GM12878 (cell line): ENCODE results near the gene BRD1. TPM values are rescaled to one million over a fixed set of nuclear protein-coding genes. Genes with fewer than 3 reads are reported as not detected.

ENCODE experiments used
- ATAC-seq: fragments of 200-7000 bp; cut with Tn5 transposase; 3 replicates; pipeline ENCODE4 v1.9.1; 2020; ENCODE audit warnings: mild to moderate bottlenecking, moderate library complexity
- BruUV-seq: library from RNA; stranded (reverse); fragments of 400-500 nt; replicated peaks from 2 replicates; lab custom pipeline; 2021; lab: Mats Ljungman, UMichigan
- CTCF ChIA-PET: fragments of 300-600 bp; sonication (Branson Sonifier 250); formaldehyde crosslinking; extraction: SDS; loops from one replicate; lab custom pipeline; 2021; ENCODE audit warnings: inconsistent platforms; lab: Yijun Ruan, JAX
- POLR2A ChIA-PET: fragments of 350-600 bp; formaldehyde crosslinking; extraction: SDS; loops from one replicate; lab custom pipeline; 2021; ENCODE audit warnings: inconsistent platforms; lab: Charles Lee
- RAD21 ChIA-PET: fragments of 300-600 bp; sonication (Branson Sonifier 250); formaldehyde crosslinking; loops from one replicate; lab custom pipeline; 2023; ENCODE audit warnings: antibody characterized with exemption; ENCODE audit not compliant: unreplicated experiment; lab: Charles Lee
- SMC1A ChIA-PET: fragments of 300-600 bp; sonication (Branson Sonifier 250); formaldehyde crosslinking; loops from one replicate; lab custom pipeline; 2023; ENCODE audit not compliant: unreplicated experiment, uncharacterized antibody; lab: Charles Lee
- DNase-seq: peaks from one replicate; pipeline ENCODE4 v3.0.0-alpha.2; 2011; ENCODE audit warnings: low read depth, low spot score
- FAIRE-seq: peaks from 3 replicates; lab custom pipeline; 2011; peaks lifted over from hg19 to GRCh38; lab: Jason Lieb, UNC
- H2AFZ ChIP-seq: 2 replicates; pipeline ENCODE4 v1.6.0; 2011; ENCODE audit warnings: low read depth, low read length, control low read depth; ENCODE audit not compliant: control insufficient read depth
- H3K27ac ChIP-seq: 2 replicates; pipeline ENCODE4 v1.5.1; 2011; ENCODE audit warnings: control low read depth; ENCODE audit not compliant: control insufficient read depth, insufficient read depth
- H3K27me3 ChIP-seq, 2 experiments: replicated peaks in 1 of 2; 2 replicates each; pipeline versions ENCODE4 v1.6.0 to v1.6.1; 2011; ENCODE audit warnings: low read length in 1 of 2; ENCODE audit not compliant: control insufficient read depth in 2 of 2, insufficient read depth in 2 of 2
- H3K36me3 ChIP-seq, 2 experiments: 2 replicates each; pipeline ENCODE4 v1.5.1; 2011; ENCODE audit warnings: low read length in 1 of 2; ENCODE audit not compliant: control insufficient read depth in 2 of 2, insufficient read depth in 2 of 2
- H3K4me1 ChIP-seq: 2 replicates; pipeline ENCODE4 v1.6.1; 2011; ENCODE audit warnings: mild to moderate bottlenecking, low read length, moderate library complexity, mixed read lengths; ENCODE audit not compliant: control insufficient read depth, insufficient read depth
- H3K4me2 ChIP-seq: 2 replicates; pipeline ENCODE4 v1.6.0; 2011; ENCODE audit warnings: control low read depth; ENCODE audit not compliant: control insufficient read depth, insufficient read depth
- H3K4me3 ChIP-seq: fragments of 200-600 bp; sonication (generic); 2 replicates; pipeline ENCODE4 v1.5.1; 2016
- H3K79me2 ChIP-seq: 2 replicates; pipeline ENCODE4 v1.6.0; 2011; ENCODE audit warnings: low read length; ENCODE audit not compliant: control insufficient read depth, insufficient read depth
- H3K9ac ChIP-seq: 2 replicates; pipeline ENCODE4 v1.8.0; 2011; ENCODE audit warnings: low read length, control low read depth, mixed read lengths; ENCODE audit not compliant: control insufficient read depth, insufficient read depth
- H3K9me3 ChIP-seq: replicated peaks from 3 replicates; pipeline ENCODE4 v1.5.1; 2011; ENCODE audit warnings: mild to moderate bottlenecking, low read length; ENCODE audit not compliant: control insufficient read depth, insufficient read depth
- H4K20me1 ChIP-seq: 2 replicates; pipeline ENCODE4 v1.6.0; 2011; ENCODE audit not compliant: control insufficient read depth, insufficient read depth
- MTA2 ChIP-seq: fragments of 450-650 bp; IDR thresholded peaks from 2 replicates; pipeline ENCODE4 v1.6.1; 2016; ENCODE audit warnings: low read depth, mild to moderate bottlenecking, moderate library complexity
- NBN ChIP-seq: fragments of 450-650 bp; IDR thresholded peaks from 2 replicates; pipeline ENCODE4 v1.6.1; 2016
- SMAD5 ChIP-seq: IDR thresholded peaks from 2 replicates; pipeline ENCODE4 v1.6.1; 2016; ENCODE audit warnings: antibody characterized with exemption, low read depth
- WGBS: methylation state at CpG from one replicate; pipeline ENCODE4 v1.1.6; 2016; ENCODE audit warnings: low lambda C conversion rate; ENCODE audit not compliant: insufficient replicate concordance, insufficient coverage; ENCODE audit errors: missing lambda C conversion rate; 5-methylcytosine and 5-hydroxymethylcytosine counted together
- in situ Hi-C: fragments of 300-500 bp; cut with MboI; formaldehyde crosslinking; loops from 9 replicates; pipeline ENCODE4 v1.14.3; 2018; ENCODE audit warnings: mixed read lengths
- intact Hi-C: fragments of 100-400 bp; cut with micrococcal nuclease; formaldehyde crosslinking; loops from one replicate; pipeline ENCODE4 v1.14.2; 2022; ENCODE audit not compliant: unreplicated experiment
- polyA plus RNA-seq, 11 experiments: library from polyadenylated mRNA; depleted of rRNA in 4 of 11; unstranded in 6 of 11; stranded (reverse) in 5 of 11; fragments of >200 nt; fragmentation: Nextera tagmentation in 4 of 11; fragmentation: Illumina TruSeq in 1 of 11; extraction: Ambion mirVana in 4 of 11; extraction: Trizol in 1 of 11; gene quantifications; 1 replicate in 1 of 11; 2 replicates in 10 of 11; pipeline versions ENCODE4 v1.2.1 to v1.2.3, GENCODE V29; 2011 to 2016; ENCODE audit warnings: inconsistent platforms in 2 of 11, missing spikeins in 2 of 11, low read depth in 1 of 11
- total RNA-seq, 4 experiments: library from RNA; depleted of rRNA in 3 of 4; stranded (reverse); fragments of >200 nt in 3 of 4; fragmentation: Illumina TruSeq in 1 of 4; extraction: Trizol in 1 of 4; gene quantifications; 2 replicates each; pipeline versions ENCODE4 v1.2.1 to v1.2.3, GENCODE V29; 2013 to 2021

The BRD1 gene
- total and polyA plus RNA-seq, 10 of the 15 experiments (the other 5 are each of a cell fraction or from before 2014, with no cell fraction given) = 0.90 to 26.4 (median 7.1) TPM

DNA sequence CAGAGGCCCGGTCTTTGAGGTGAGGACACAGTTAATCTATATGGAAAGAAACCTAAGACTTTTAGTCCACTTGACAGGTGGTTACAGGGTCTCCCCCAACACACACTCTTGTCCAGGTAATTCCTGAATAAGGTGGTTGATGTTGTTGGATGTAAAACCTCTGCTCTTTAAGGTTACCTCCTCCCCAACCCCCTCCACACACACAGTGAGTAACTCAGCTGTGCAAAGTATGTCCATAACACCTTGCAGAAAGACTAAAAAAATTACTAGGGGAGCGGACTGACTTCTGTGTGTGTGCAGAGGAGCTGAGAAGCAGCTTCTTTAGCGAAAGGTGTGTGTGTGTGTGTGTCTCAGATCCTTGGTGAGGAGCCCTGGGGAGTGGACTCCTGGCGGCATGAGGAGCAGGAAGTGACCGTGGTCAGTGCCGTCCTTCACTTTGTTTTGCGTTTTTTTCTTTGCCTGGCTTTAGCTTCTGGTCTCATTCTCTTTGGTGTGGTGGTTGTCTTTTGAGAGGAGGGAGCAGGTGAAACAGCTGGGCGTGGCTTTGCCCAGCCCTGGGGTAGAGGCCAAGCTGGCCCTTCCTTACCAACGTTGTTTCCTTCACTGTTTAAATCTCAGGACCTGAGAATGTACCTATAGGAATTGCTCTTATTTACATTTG is 27.7 kb upstream of the BRD1 start:
- no peaks in the 10 kb centered on the region for H3K9me3 ChIP-seq
- H3K4me3 ChIP-seq = peak overlapping the region; percentile 97
- peak overlapping the region; percentile 64 for H3K4me2 ChIP-seq
- no TSS peak for BruUV-seq
- no peak overlapping the region for H3K27ac ChIP-seq
- peak overlapping the region; percentile 86; the same call in 1 of the 2 replicates for H3K9ac ChIP-seq
- FAIRE-seq = no peak
- H2AFZ ChIP-seq = no peak overlapping the region
- no peak for ATAC-seq
- RAD21 ChIA-PET = interaction anchor here (1.5 to 1.6 kb wide), 2 partner anchors 16 to 26 kb away, joined by 4 to 8 read pairs; no protein-coding TSS in a partner anchor
- POLR2A ChIA-PET = interaction anchor here (0.6 to 2.8 kb wide), 6 partner anchors 14 to 60 kb away, joined by 3 to 13 read pairs (median 4); no protein-coding TSS in a partner anchor
- WGBS = 63% methylated on average over 9 of the region's 9 CpGs
- intact Hi-C loops = loop anchor here (2.0 kb wide), 1 partner anchor 25 kb away; no protein-coding TSS in a partner anchor
- H4K20me1 ChIP-seq = peaks cover 3% of the 10 kb centered on the region; the same call in 1 of the 2 replicates
- in situ Hi-C loops = no loop called here
- H3K4me1 ChIP-seq = peaks cover 8% of the 10 kb centered on the region
- SMC1A ChIA-PET = interaction anchor here (0.6 to 3.0 kb wide), 10 partner anchors 15 to 163 kb away, joined by 3 to 22 read pairs (median 4); no protein-coding TSS in a partner anchor
- DNase-seq = no peak
- H3K27me3 ChIP-seq = no peaks in the 10 kb centered on the region; a peak in 1 of 4 replicates
- peaks cover 0 to 6% of the 10 kb centered on the region in 2 experiments; a peak in 2 of 4 replicates for H3K36me3 ChIP-seq
- CTCF ChIA-PET = interaction anchor here (0.8 to 1.6 kb wide), 5 partner anchors 13 to 175 kb away, joined by 3 to 5 read pairs (median 4); no protein-coding TSS in a partner anchor
- 0 out of 2 replicates have a peak, but pooled peaks have one; percentile 19 for TF ChIP-seq NBN
- TF ChIP-seq SMAD5 = 0 out of 2 replicates have a peak, but pooled peaks have one; percentile 26
- no peak for TF ChIP-seq MTA2
- TF ChIP-seq, all 136 proteins: peak for 2
- H3K79me2 ChIP-seq = peaks cover 56% of the 10 kb centered on the region
